ENCODE measurements around the gene FAM72C. TPM values are rescaled to one million over a fixed set of nuclear protein-coding genes. Genes with fewer than 3 reads are reported as not detected.
"Not testable (repeated sequence)": the region's sequence is repeated elsewhere in the genome, so short reads cannot be mapped to it uniquely, and the experiment has no call there.

The FAM72C gene
- polyA plus RNA-seq (2012; ENCODE audit: missing spikeins), result 5.1 TPM

GRCh38 chr1:143971924-143972700, at the start of gene FAM72C:
TSS of gene FAM72C (minus strand) at chr1:143971986. CDS start at chr1:143971141, 845 bp downstream.
- not testable (repeated sequence) for DNase-seq (ENCODE audit: insufficient read length); FAIRE-seq

- not testable (repeated sequence) for FAIRE-seq; DNase-seq (ENCODE audit: insufficient read length)
Observed at GRCh38 chr1:144020001-144020738, 48.4 kb upstream of the FAM72C start.

GRCh38 chr1:144019101-144019500, 47.3 kb upstream of the FAM72C start:
- DNase-seq (ENCODE audit: insufficient read length); FAIRE-seq: not testable (repeated sequence)

- not testable (repeated sequence) for FAIRE-seq; DNase-seq (ENCODE audit: insufficient read length)
Observed at GRCh38 chr1:144015180-144015966, 43.6 kb upstream of the FAM72C start.

- FAIRE-seq, result not testable (repeated sequence)
Observed at GRCh38 chr1:144014528-144014927, 42.7 kb upstream of the FAM72C start.

GRCh38 chr1:144014121-144014520, 42.3 kb upstream of the FAM72C start:
- FAIRE-seq; DNase-seq (ENCODE audit: insufficient read length): not testable (repeated sequence)

More at GRCh38 chr1:144014528-144014927, 42.7 kb upstream of the FAM72C start:
- DNase-seq (ENCODE audit: insufficient read length), result not testable (repeated sequence)

GRCh38 chr1:144012168-144012733, 40.5 kb upstream of the FAM72C start:
- not testable (repeated sequence) for DNase-seq (ENCODE audit: insufficient read length); FAIRE-seq

- not testable (repeated sequence) for DNase-seq (ENCODE audit: insufficient read length); FAIRE-seq
Observed at GRCh38 chr1:144009410-144009809, 37.6 kb upstream of the FAM72C start.

GRCh38 chr1:144004259-144004658, 32.5 kb upstream of the FAM72C start:
- FAIRE-seq; DNase-seq (ENCODE audit: insufficient read length): not testable (repeated sequence)

GRCh38 chr1:144003306-144004029, 31.7 kb upstream of the FAM72C start:
- not testable (repeated sequence) for DNase-seq (ENCODE audit: insufficient read length); FAIRE-seq

GRCh38 chr1:144002141-144002881, 30.5 kb upstream of the FAM72C start:
- FAIRE-seq; DNase-seq (ENCODE audit: insufficient read length): not testable (repeated sequence)

- not testable (repeated sequence) for DNase-seq (ENCODE audit: insufficient read length); FAIRE-seq
Observed at GRCh38 chr1:144001077-144001476, 29.3 kb upstream of the FAM72C start.

- not testable (repeated sequence) for FAIRE-seq
Observed at GRCh38 chr1:143996020-143996419, 24.2 kb upstream of the FAM72C start.

GRCh38 chr1:143993301-143993907, 21.6 kb upstream of the FAM72C start:
- DNase-seq (ENCODE audit: insufficient read length); FAIRE-seq: not testable (repeated sequence)

More at GRCh38 chr1:143996020-143996419, 24.2 kb upstream of the FAM72C start:
- not testable (repeated sequence) for DNase-seq (ENCODE audit: insufficient read length)

GRCh38 chr1:143990699-143991098, 18.9 kb upstream of the FAM72C start:
- not testable (repeated sequence) for FAIRE-seq; DNase-seq (ENCODE audit: insufficient read length)

GRCh38 chr1:143989719-143990118, 17.9 kb upstream of the FAM72C start:
- FAIRE-seq; DNase-seq (ENCODE audit: insufficient read length): not testable (repeated sequence)

GRCh38 chr1:143989427-143989712, 17.6 kb upstream of the FAM72C start:
- FAIRE-seq; DNase-seq (ENCODE audit: insufficient read length): not testable (repeated sequence)

Data from GM12892 (cell line).